ACC112 (cell line): ENCODE results near the gene ZDHHC7.
"Not testable (repeated sequence)": the region's sequence is repeated elsewhere in the genome, so short reads cannot be mapped to it uniquely, and the experiment has no call there.

Experiments used
- H2AFZ ChIP-seq: fragments of 200-600 bp; sonication (generic); one replicate; pipeline ENCODE4 v1.6.0; 2017; ENCODE audit warnings: antibody characterized with exemption, low read length; ENCODE audit not compliant: unreplicated experiment
- H3K27ac ChIP-seq: fragments of 200-600 bp; sonication (generic); 2 replicates; pipeline ENCODE4 v1.5.1; 2014; ENCODE audit warnings: low read depth, mild to moderate bottlenecking, antibody characterized with exemption, low read length, moderate library complexity
- H3K27me3 ChIP-seq: fragments of 200-600 bp; sonication (generic); 2 replicates; pipeline ENCODE4 v1.6.1; 2014; ENCODE audit warnings: mild to moderate bottlenecking, antibody characterized with exemption, low read length, moderate library complexity, mixed read lengths; ENCODE audit not compliant: insufficient read depth
- H3K36me3 ChIP-seq: fragments of 200-600 bp; sonication (generic); 2 replicates; pipeline ENCODE4 v1.6.1; 2016; ENCODE audit warnings: mild to moderate bottlenecking, antibody characterized with exemption, low read length, moderate library complexity, mixed read lengths; ENCODE audit not compliant: insufficient read depth
- H3K4me1 ChIP-seq: fragments of 200-600 bp; sonication (generic); one replicate; pipeline ENCODE4 v1.6.1; 2016; ENCODE audit warnings: low read length, mixed read lengths; ENCODE audit not compliant: insufficient read depth, unreplicated experiment, control insufficient read depth
- H3K4me3 ChIP-seq: fragments of 200-600 bp; sonication (generic); 2 replicates; pipeline ENCODE4 v1.5.1; 2014; ENCODE audit warnings: mild to moderate bottlenecking, low read depth, low read length
- H3K79me2 ChIP-seq: fragments of 200-600 bp; sonication (generic); one replicate; pipeline ENCODE4 v1.6.0; 2016; ENCODE audit warnings: low read length; ENCODE audit not compliant: control insufficient read depth, unreplicated experiment, insufficient read depth

Gene ZDHHC7, protein sequence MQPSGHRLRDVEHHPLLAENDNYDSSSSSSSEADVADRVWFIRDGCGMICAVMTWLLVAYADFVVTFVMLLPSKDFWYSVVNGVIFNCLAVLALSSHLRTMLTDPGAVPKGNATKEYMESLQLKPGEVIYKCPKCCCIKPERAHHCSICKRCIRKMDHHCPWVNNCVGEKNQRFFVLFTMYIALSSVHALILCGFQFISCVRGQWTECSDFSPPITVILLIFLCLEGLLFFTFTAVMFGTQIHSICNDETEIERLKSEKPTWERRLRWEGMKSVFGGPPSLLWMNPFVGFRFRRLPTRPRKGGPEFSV

GRCh38 chr16:85010931-85011845, at the start of gene ZDHHC7:
ZDHHC7 (minus strand) TSS chr16:85011535; CDS start chr16:84990618, 20,917 bp downstream.
- H3K27me3 ChIP-seq = no peaks in the 10 kb centered on the region
- H2AFZ ChIP-seq = peak within 1 kb of the TSS; percentile 34
- H3K27ac ChIP-seq = peak within 1 kb of the TSS; percentile 90
- peaks cover 47% of the 10 kb centered on the region for H3K79me2 ChIP-seq
- H3K4me3 ChIP-seq = peak within 1 kb of the TSS; percentile 91
- H3K4me1 ChIP-seq = peaks cover 20% of the 10 kb centered on the region
- no peaks in the 10 kb centered on the region for H3K36me3 ChIP-seq

DNA sequence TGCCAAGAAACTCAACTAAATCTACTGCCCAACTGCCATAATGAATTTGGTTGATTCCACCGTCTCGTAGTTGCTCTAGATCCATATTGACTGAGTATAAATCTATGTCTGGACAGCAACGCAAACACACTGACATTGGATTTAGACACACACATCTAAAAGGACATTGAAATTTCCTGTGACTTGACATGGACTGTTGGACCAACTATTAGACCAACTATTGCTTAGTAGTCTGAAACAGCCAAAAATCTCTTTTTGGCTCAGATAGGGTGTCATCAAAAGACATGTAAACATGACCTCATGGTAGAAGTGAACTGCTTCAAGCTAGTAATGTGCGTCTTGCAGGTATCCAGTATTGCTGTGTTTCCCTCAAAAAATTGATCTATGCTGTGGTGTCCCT, 47.6 kb upstream of the ZDHHC7 start:
- Histone ChIP-seq H3K79me2 (no peaks in the 10 kb centered on the region), H3K27ac (no peak overlapping the region), H3K36me3 (no peaks in the 10 kb centered on the region), H3K4me1 (peaks cover 17% of the 10 kb centered on the region), H3K27me3 (no peaks in the 10 kb centered on the region), H2AFZ (no peak overlapping the region), H3K4me3 (no peak overlapping the region)

DNA sequence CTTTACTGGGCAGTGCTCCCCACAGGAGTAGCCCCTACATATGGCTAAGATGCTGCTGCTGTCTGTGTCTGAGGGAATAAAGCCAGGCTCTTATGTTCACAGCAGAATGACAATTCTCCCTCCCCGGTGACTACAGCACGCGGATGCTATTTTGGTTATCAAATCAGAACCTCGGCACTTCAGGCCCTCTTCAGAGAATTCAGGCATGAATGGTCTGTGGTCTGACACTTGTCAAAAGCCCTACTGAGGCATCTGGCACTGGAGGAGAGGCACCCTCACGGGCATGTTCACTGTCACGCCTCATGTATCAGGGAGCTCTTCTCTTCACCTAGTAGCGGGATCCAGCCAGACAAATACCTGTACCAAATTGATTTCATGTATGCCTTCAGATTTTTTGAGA, 46.6 kb upstream of the ZDHHC7 start:
- H2AFZ ChIP-seq = no peak overlapping the region
- H3K79me2 ChIP-seq = no peaks in the 10 kb centered on the region
- H3K4me1 ChIP-seq = peaks cover 17% of the 10 kb centered on the region
- H3K36me3 ChIP-seq = no peaks in the 10 kb centered on the region
- no peak overlapping the region for H3K4me3 ChIP-seq
- no peak overlapping the region for H3K27ac ChIP-seq
- no peaks in the 10 kb centered on the region for H3K27me3 ChIP-seq

DNA sequence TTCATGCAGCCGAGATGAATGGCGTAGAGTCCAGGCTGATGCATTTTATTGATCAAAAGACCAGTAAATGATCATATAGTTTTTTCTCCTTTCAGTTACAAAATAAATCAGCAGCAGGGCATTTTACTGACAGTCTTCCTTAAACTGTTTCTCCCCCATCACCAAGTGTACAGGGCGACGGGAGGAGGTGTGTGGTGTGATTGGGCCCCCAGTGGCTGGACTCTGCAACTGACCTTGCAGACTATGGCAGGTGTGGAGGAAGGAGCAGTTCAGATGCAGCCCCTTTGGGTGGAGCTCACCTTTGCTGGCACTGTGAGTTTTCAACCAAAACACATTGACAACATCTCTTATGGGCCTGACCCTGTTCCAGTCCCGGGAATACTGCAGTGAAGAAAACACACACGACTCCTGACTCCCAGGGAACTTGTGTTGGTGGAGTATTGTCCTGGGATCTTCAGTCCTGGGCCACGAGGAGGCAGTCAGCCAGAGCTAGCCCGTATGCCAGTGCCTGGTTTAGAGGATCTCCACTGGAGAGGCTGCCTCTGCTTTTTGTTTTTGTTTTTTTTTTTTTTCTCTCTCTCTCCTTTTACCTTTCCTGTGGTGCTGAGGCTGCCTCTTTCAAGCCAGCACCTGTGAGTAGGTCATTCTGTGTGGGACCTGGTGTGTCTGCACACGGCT, 46.0 kb upstream of the ZDHHC7 start:
- Histone ChIP-seq H3K4me3 (no peak overlapping the region), H3K79me2 (no peaks in the 10 kb centered on the region), H3K36me3 (no peaks in the 10 kb centered on the region), H3K4me1 (peaks cover 17% of the 10 kb centered on the region), H3K27ac (no peak overlapping the region), H2AFZ (no peak overlapping the region), H3K27me3 (no peaks in the 10 kb centered on the region)

DNA sequence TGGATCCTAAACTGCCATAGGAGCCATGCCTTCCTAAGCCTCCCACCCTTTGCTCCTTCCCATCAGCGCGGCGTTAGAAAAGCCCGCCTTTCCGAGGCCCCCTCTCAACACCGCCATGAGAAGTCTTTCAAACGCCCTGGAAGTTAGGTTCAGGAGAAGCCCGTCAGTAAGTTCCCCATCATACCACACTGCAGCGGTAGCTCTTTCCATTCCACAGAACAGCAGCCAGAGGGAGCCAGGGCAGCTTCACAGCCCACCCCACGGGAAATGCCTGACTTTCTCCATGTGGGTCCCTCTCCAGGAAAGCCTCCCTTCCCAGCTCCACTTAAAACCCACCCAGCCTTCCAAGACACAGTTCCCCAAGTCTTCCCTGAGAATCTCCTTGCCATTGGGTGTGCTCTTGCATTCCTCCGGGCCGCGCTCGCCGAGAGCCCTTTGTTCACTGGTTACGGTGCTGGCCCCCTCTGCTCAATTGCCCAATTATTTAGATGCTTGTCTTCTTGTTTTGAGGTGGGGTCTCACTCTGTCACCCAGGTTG, 44.9 kb upstream of the ZDHHC7 start:
- Histone ChIP-seq H3K4me3 (peak overlapping the region; percentile 71), H3K4me1 (peaks cover 20% of the 10 kb centered on the region), H3K36me3 (no peaks in the 10 kb centered on the region), H3K79me2 (no peaks in the 10 kb centered on the region), H2AFZ (peak overlapping the region; percentile 77), H3K27me3 (no peaks in the 10 kb centered on the region), H3K27ac (peak overlapping the region; percentile 74; the same call in 1 of the 2 replicates)

DNA sequence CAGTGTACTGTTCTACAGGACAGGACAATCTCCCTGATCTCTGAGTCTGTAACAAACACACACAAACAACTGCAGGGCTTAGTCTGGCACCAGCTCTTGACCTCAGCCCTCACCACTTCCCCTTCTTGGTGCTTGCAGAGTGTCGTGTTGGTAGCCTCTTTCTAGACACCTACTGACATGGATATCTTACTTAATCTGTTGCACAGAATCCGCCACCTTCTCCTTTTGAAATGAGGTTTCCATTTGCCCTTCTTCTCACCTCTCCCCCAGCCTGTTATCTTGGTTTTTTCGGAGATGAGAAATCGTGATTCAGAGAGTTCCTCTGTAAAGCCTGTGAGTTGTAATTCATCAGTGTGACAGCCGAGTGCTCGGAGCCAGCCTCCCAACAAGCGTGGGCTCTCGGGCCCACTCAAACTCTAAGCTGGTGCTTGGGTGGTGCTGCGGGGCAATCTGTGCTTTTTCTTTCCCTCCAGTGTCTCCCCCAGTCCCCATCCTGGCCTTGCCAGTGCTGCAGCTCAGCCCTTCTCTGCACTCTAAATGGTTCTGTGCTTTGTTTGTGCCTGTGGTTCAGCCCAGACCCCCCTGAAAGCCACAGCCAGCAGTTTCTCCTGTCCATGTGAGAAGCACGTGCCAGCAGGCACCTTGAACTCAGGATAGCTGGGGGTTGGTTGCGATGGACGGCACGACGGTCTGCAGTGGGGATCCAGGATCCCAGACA, 44.3 kb upstream of the ZDHHC7 start:
- Histone ChIP-seq H3K4me3 (peak overlapping the region; percentile 71), H3K4me1 (peaks cover 27% of the 10 kb centered on the region), H3K36me3 (no peaks in the 10 kb centered on the region), H2AFZ (peak overlapping the region; percentile 77), H3K79me2 (no peaks in the 10 kb centered on the region), H3K27me3 (no peaks in the 10 kb centered on the region), H3K27ac (peak overlapping the region; percentile 74)

DNA sequence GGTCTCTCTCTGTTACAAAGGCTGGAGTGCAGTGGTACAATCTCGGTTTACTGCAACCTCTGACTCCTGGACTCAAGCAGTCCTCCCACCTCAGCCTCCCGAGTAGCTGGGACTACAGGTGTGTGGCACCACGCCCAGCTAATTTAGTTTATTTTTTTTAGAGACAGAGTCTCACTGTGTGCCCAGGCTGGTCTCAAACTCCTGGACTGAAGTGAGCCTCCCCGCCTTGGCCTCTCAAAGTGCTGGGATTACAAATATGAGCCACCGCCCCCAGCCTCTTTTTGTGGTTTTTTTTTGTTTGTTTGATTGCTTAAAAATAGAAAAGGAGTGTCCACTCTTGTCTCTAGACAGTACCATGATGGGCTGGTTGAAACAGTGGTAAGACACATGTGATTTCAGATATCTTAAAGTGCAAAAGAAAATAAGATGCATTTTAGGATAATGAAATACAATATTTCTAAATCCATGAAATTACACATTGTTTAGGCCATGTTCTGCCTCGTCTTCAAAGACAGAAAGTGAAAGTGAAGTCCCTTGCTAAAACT, 43.7 kb upstream of the ZDHHC7 start:
- Histone ChIP-seq H3K79me2 (no peaks in the 10 kb centered on the region), H3K27ac (peak overlapping the region; percentile 74), H3K27me3 (no peaks in the 10 kb centered on the region), H3K4me1 (peaks cover 27% of the 10 kb centered on the region), H3K4me3 (peak overlapping the region; percentile 71), H3K36me3 (no peaks in the 10 kb centered on the region), H2AFZ (peak overlapping the region; percentile 77)

DNA sequence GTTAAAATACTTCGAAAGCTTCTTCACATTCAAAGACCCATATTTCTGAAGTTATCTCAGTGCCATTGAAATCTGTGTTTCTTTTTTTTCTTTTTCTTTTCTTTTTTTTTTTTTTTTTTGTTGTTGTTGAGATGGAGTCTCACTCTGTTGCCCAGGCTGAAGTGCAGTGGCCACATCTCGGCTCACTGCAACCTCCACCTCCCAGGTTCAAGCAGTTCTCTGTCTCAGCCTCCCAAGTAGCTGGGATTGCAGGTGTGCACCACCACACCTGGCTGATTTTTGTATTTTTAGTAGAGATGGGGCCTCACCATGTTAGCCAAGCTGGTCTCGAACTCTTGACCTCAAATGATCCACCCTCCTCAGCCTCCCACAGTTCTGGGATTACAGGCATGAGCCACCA, 43.0 kb upstream of the ZDHHC7 start:
- not testable (repeated sequence) for H2AFZ ChIP-seq, H3K79me2 ChIP-seq, H3K36me3 ChIP-seq, H3K27me3 ChIP-seq, H3K27ac ChIP-seq
- Histone ChIP-seq H3K4me3 (0 out of 2 replicates have a peak overlapping the region, but pooled peaks have one; percentile 71), H3K4me1 (peaks cover 27% of the 10 kb centered on the region)

DNA sequence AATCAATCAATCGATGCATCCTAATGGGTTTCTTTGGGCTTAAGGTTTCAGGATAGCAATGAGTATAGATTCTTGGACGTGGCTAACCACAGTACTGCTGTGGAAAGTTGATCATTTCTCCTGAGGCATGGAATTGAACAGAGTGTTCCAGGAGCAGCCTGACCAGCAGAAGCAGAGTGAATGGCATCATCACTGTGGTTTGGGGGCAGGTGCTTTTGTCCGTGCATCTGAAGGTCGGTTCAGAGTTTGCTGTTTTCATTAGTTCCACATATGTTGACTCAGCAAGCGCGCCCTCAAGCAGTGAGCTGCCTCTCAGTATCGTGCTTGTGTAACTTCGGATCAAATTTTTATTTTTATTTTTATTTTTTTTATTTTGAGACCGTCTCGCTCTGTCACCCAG, 41.2 kb upstream of the ZDHHC7 start:
- no peak overlapping the region for H3K27ac ChIP-seq
- H3K79me2 ChIP-seq = peaks cover 4% of the 10 kb centered on the region
- H3K27me3 ChIP-seq = no peaks in the 10 kb centered on the region
- H3K4me1 ChIP-seq = peaks cover 27% of the 10 kb centered on the region
- no peaks in the 10 kb centered on the region for H3K36me3 ChIP-seq
- no peak overlapping the region for H2AFZ ChIP-seq
- H3K4me3 ChIP-seq = no peak overlapping the region
